A673 (cell line): Measurements from ENCODE around the gene IFNAR1.

Experiments
- EZH2 ChIP-seq: fragments of 200-600 bp; sonication (generic); IDR thresholded peaks from 2 replicates; pipeline ENCODE4 v1.6.1; 2017; ENCODE audit warnings: borderline replicate concordance, low read depth, mild to moderate bottlenecking, mixed read lengths, antibody characterized with exemption, low read length; ENCODE audit not compliant: poor library complexity, severe bottlenecking
- TF ChIP-seq, protein P1 (sequence below): fragments of 300-800, 200-600 bp; sonication (generic); conservative IDR thresholded peaks from 2 replicates; pipeline ENCODE4 v1.5.1; 2017; ENCODE audit warnings: low read depth, mild to moderate bottlenecking, antibody characterized with exemption, low read length, moderate library complexity, mixed read lengths

DNA sequence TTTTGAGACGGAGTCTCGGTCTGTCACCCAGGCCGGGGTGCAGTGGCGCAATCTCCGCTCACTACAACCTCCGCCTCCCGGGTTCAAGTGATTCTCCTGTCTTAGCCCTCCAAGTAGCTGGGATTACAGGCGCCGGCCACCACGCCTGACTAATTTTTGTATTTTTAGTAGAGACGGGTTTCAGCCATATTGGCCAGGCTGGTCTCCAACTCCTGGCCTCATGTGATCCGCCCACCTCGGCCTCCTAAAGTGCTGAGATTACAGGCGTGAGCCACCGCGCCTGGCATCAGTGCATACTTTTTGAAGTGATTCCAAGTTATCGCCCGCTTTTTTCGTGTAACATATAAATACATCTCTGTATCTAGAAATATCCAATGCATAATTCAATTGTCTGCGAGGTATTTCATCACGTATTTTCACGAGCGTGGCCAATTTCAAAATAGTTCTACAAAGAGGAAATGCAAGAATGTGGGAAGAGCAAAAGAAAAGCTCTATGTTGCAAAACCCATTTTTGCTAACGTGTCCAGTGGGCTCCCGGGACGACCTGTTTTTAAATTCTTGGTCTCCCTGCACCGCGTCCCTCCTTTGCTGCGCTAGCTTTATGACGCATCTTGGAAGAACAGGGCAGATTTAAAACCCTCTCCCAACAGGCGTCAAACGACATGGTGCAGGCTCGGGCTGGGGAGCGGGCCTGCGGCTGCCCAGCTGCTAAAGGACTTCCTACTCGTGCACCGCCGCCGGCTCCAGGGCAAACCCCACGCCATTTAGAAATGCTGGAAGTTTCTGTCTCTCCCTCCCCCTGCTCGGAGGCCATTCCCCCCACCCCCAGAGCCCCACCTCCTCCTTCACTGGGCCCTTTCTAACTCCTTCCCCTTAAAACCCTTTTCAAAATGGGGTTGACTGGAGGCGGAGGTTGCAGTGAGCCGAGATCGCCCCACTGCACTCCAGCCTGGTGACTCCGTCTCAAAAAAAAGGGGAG lies 77.5 kb downstream of the IFNAR1 start:
- TF ChIP-seq, protein P1, sequence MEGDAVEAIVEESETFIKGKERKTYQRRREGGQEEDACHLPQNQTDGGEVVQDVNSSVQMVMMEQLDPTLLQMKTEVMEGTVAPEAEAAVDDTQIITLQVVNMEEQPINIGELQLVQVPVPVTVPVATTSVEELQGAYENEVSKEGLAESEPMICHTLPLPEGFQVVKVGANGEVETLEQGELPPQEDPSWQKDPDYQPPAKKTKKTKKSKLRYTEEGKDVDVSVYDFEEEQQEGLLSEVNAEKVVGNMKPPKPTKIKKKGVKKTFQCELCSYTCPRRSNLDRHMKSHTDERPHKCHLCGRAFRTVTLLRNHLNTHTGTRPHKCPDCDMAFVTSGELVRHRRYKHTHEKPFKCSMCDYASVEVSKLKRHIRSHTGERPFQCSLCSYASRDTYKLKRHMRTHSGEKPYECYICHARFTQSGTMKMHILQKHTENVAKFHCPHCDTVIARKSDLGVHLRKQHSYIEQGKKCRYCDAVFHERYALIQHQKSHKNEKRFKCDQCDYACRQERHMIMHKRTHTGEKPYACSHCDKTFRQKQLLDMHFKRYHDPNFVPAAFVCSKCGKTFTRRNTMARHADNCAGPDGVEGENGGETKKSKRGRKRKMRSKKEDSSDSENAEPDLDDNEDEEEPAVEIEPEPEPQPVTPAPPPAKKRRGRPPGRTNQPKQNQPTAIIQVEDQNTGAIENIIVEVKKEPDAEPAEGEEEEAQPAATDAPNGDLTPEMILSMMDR = no peak
- TF ChIP-seq EZH2 = no peak
